GM21825 (cell line): ENCODE measurements around the gene TOM1.

ENCODE experiments used
- ATAC-seq: cut with Tn5 transposase; IDR thresholded peaks from one replicate; pipeline ENCODE4 v1.9.1; 2021; ENCODE audit warnings: mild to moderate bottlenecking, moderate library complexity; ENCODE audit not compliant: unreplicated experiment

TOM1 gene

GRCh38 chr22:35322126-35322525 lies 22.4 kb downstream of the TOM1 start:
- ATAC-seq = no peak

GRCh38 chr22:35322893-35323292 lies 23.2 kb downstream of the TOM1 start:
- no peak for ATAC-seq

GRCh38 chr22:35323305-35323704 lies 23.6 kb downstream of the TOM1 start:
- no peak for ATAC-seq

GRCh38 chr22:35324067-35324466 lies 24.4 kb downstream of the TOM1 start:
- no peak for ATAC-seq

GRCh38 chr22:35324762-35325161 lies 25.1 kb downstream of the TOM1 start:
- ATAC-seq = no peak

- no peak for ATAC-seq
Observed at GRCh38 chr22:35325209-35325608, 25.5 kb downstream of the TOM1 start.

DNA sequence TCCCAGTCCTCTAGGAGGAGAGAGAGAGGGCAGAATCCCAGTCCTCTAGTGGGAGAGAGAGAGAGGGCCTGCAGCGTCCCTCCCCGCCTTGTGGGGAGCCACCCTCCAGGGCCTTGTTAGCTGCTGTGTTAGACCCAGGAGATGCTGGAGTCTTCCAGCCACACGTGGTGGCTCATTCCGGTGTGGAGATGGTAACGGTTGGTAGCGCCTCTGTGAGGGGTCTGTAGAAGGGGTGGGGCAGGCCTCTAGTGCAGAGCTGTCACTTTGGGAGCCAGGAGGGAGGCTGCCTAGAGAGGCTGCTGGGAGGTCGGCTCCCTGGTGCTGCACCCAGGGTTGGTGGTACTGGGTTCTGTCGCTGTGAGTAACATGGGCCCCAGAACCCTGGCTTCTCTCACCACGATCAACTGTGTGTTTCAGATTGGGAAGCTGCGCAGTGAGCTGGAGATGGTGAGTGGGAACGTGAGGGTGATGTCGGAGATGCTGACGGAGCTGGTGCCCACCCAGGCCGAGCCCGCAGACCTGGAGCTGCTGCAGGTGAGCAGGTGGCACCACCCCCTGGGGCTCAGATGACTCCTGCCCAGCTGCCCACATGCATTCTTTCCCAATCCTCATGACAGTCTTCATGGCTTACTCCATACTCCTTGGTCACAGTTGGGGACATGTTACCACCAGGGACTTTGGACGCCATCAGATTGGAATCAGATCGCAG lies 27.3 kb downstream of the TOM1 start:
- no peak for ATAC-seq

DNA sequence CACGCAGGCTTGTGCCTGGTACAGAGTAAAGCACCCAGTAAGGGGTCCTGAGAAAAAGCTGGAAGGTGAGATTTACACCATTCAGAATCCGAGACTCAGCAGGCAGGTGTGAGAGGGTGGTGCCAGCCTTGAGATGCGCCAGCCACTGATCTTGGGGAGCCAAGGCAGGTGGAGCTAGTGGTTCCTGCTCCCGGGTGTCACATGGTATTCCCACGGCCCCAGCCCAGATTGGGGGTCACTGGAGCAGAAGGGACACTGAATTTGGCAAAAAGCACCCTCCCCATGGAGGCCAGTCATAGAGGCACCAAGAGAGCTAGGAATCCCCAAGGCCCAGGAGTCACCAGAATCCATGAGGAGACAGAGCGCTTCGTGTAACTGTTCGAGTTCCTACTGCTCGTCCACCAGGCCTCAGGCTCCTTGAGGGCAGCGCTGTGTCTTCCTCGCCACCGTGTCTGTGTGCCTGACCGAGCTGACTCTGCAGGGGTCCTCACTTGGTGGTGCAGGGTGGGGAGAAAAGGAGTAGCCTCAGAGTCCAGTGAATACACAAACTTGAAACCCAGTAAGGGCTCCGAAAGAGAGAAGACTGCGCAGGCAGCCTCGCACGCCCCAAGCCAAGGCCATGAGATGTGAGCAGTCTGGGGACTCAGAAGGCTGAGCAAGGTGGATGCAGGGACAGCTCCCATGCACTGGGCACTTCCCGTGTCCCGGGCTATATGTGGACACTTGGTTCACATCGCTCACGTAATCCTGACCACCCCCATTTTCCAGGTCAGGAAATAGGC lies 28.2 kb downstream of the TOM1 start:
- ATAC-seq = no peak

GRCh38 chr22:35328472-35328885 lies 28.8 kb downstream of the TOM1 start:
- ATAC-seq = no peak

DNA sequence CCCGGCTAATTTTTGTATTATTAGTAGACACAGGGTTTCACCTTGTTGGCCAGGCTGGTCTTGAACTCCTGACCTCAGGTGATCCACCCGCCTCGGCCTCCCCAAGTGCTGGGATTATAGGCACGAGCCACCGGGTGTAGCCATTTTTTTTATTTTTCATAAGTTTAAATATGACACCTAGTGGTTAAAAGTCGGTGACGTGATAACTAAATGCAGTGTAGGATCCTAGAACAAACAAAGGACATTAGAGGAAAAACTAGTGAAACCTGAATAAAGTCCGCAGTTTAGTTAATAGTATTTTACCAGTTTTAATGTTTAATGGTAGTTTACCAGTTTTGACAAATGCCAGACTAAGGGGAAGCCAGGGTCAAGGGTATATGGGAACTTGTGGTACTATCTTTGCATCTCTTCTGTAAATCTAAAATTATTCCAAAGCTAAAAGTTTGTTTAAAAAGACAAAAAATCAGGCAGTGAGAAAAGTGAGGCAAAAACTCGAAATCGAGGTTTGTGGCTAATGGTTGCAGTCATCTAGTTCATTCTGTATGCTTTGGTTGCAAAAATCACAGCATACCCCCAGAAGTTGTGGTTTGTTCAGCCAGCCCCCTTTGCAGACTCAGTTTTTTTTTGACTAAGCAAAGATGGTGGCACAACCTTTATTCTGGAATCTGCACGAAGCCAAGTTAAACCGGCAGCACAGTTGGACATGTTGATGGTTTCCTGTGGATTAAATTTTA lies 29.6 kb downstream of the TOM1 start:
- no peak for ATAC-seq

- ATAC-seq = no peak
Observed at GRCh38 chr22:35330258-35330861, 30.7 kb downstream of the TOM1 start.

- no peak for ATAC-seq
Observed at GRCh38 chr22:35332278-35332677, 32.6 kb downstream of the TOM1 start.

- ATAC-seq = no peak
Observed at GRCh38 chr22:35333220-35333619, 33.5 kb downstream of the TOM1 start.

DNA sequence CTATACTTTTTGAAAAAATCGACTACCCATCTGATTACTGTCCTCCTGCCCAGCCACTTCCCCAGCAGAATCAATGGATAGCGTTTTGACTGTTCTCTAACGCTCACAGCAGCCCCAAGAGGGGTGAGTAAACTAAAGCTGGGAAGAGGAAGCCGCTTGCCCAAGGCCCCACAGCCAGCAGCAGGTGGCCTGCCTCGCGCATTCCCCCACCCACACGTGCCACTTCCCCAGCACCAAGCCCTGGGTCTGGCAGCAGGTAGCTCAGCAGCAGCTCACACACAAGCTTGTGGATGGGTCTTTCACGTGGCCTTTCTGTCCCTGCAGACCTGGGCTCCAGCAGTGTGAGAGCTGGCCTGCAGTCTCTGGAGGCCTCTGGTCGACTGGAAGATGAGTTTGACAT lies 34.3 kb downstream of the TOM1 start:
- no peak for ATAC-seq

GRCh38 chr22:35335468-35335867 lies 35.8 kb downstream of the TOM1 start:
- no peak for ATAC-seq

DNA sequence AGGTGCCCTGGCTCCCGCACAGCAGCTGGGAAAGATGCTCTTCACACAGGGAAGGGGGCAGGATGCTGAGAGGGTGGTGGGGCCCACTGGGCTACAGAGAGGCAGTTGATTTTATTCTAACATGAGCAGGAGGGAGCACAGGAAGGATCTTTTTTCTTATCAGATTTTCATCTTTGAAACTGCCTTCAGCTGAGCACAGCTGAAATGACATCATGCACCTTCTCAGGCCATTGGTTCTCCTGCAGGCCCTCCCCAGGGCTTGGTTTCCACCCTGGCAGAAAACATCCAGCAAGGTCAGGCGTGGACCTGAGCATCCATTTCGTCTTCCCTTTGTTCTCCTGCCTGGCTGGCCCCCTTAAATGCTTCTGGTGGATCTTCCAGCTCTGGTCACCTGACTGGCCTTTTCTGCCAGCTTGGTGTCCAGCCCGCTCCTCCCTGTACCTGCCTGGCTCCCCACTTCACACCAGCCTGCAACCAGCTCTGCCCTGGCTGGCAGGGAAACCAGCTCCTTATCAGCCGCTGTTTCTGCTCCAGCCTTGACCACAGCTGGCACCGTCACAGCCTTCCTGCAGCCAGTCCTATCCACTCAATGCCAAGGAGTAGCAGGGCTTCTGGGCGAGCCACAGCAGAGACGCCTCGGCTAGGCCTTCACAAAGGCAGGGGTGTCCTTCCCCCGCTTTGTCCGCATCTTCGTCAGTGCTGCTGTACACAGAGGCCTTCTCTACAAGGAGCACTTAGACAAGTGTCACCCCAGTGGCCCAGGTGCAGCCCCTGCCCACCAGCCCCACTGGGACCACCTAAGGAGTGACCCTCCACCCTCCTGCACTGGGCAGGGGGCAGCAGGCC lies 36.5 kb downstream of the TOM1 start:
- no peak for ATAC-seq

GRCh38 chr22:35337932-35338331 lies 38.2 kb downstream of the TOM1 start:
- ATAC-seq = no peak

DNA sequence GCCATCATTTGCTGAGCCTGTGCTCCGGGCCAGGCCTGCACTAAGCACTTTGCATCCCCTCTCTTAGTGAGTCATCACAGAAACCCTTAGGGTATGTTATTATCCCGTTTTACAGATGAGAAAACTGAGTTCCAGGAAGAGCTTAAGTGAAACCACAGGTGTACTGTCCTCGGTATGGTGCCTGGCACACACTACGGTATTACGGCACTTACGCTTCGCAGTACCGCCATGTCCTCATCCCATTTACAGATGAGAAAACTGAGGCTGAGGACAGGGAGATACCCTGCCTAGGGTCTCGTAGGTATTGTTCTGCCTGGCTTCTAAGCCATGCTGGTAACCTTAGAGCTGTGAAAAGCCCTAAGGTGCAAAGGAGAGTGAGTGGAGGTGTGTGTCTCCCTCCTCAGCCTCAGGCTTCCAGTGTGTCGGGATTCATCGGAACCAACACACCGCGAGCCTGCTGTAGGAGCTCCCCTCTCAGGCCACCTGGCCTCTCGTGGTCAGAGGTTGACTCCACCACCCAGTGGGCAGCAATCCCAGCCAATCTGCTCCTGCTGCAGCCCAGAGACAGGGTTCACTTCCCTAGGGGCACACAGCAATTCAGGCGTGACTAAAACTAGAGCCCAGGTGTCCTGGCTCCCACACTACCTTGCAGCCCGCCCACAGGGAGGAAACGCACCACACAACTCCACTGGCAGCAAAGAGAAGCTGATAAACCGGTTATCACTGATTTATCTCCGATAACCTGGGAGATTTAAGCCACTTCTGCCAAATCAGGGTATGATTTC lies 41.6 kb downstream of the TOM1 start:
- no peak for ATAC-seq

- no peak for ATAC-seq
Observed at GRCh38 chr22:35342390-35342789, 42.7 kb downstream of the TOM1 start.
